Suppressor macrophage treated with lipopolysaccharide for 1 hour (primary cell): ENCODE data around the gene FAM200A.
"Not testable (repeated sequence)": the region's sequence is repeated elsewhere in the genome, so short reads cannot be mapped to it uniquely, and the experiment has no call there.

Source experiments
- DNase-seq, 3 donors: peaks; one replicate each; pipeline ENCODE4 v3.0.0-alpha.2; 2020 to 2022

Gene FAM200A

GRCh38 chr7:99551767-99552463, at the start of gene FAM200A:
TSS of gene FAM200A (minus strand) at chr7:99552114. CDS start at chr7:99548407, 3,707 bp downstream.
- DNase-seq, result peak; percentile 94 to 95 (median 95)

GRCh38 chr7:99599836-99600235, 47.9 kb upstream of the FAM200A start:
- no peak for DNase-seq

- no peak for DNase-seq
Observed at GRCh38 chr7:99597762-99598501, 46.0 kb upstream of the FAM200A start, which contains the start of gene TMEM225B. TSS of gene TMEM225B (plus strand) at chr7:99598267. CDS start at chr7:99604389, 6,122 bp downstream.

- DNase-seq, result no peak
Observed at GRCh38 chr7:99596408-99596955, 44.6 kb upstream of the FAM200A start.

- DNase-seq, result peak in 2 of 3 donors; percentile 23 to 33
Observed at GRCh38 chr7:99594948-99595745, 43.2 kb upstream of the FAM200A start.

GRCh38 chr7:99588868-99589267, 37.0 kb upstream of the FAM200A start:
- DNase-seq, result no peak

- not testable (repeated sequence) for DNase-seq
Observed at GRCh38 chr7:99580778-99581332, 28.9 kb upstream of the FAM200A start.

GRCh38 chr7:99579956-99580777, 28.3 kb upstream of the FAM200A start:
- DNase-seq, result peak in 1 of 3 donors; percentile 42

- DNase-seq, result no peak
Observed at GRCh38 chr7:99579281-99579955, 27.5 kb upstream of the FAM200A start.

- no peak for DNase-seq
Observed at GRCh38 chr7:99576251-99576650, 24.3 kb upstream of the FAM200A start.

- DNase-seq, result no peak
Observed at GRCh38 chr7:99573257-99573656, 21.3 kb upstream of the FAM200A start.

GRCh38 chr7:99571768-99572167, 19.9 kb upstream of the FAM200A start:
- DNase-seq, result no peak

- not testable (repeated sequence) for DNase-seq
Observed at GRCh38 chr7:99568770-99569169, 16.9 kb upstream of the FAM200A start.

GRCh38 chr7:99563650-99564049, 11.7 kb upstream of the FAM200A start:
- DNase-seq, result no peak

GRCh38 chr7:99562832-99563231, 10.9 kb upstream of the FAM200A start:
- DNase-seq, result peak; percentile 75 to 87 (median 85)

GRCh38 chr7:99562114-99562784, 10.3 kb upstream of the FAM200A start:
- no peak for DNase-seq

GRCh38 chr7:99561737-99562051, 9.8 kb upstream of the FAM200A start:
- no peak for DNase-seq

GRCh38 chr7:99560834-99561736, 9.2 kb upstream of the FAM200A start:
- DNase-seq, result no peak

GRCh38 chr7:99559175-99559915, 7.4 kb upstream of the FAM200A start:
- peak in 1 of 3 donors; percentile 36 for DNase-seq
